ENCODE measurements around the gene NRAP.

NRAP gene

GRCh38 chr10:113666682-113667252 lies 2.9 kb upstream of the NRAP start:
- TF ChIP-seq CTCF (IDR thresholded peaks at IDR 0.05) = no peak
- H3K4me1 ChIP-seq (ENCODE audit: control insufficient read depth in 1 of 2, insufficient read depth in 1 of 2, low read depth in 1 of 2, low read length in 1 of 2) = peaks cover 0 to 2% of the 10 kb centered on the region in 2 experiments
- H3K27ac ChIP-seq = no peak overlapping the region
- H3K36me3 ChIP-seq = no peaks in the 10 kb centered on the region
- H3K4me3 ChIP-seq (ENCODE audit: low read depth in 1 of 2, low read length in 1 of 2) = no peak overlapping the region
- no peaks in the 10 kb centered on the region for H3K9me3 ChIP-seq
- H3K27me3 ChIP-seq = no peaks in the 10 kb centered on the region

- no peak for TF ChIP-seq CTCF (IDR thresholded peaks at IDR 0.05)
- H3K27me3 ChIP-seq = no peaks in the 10 kb centered on the region
- no peak overlapping the region for H3K27ac ChIP-seq
- H3K9me3 ChIP-seq = no peaks in the 10 kb centered on the region
- no peak overlapping the region for H3K4me3 ChIP-seq (ENCODE audit: low read depth in 1 of 2, low read length in 1 of 2)
- H3K36me3 ChIP-seq = no peaks in the 10 kb centered on the region
- H3K4me1 ChIP-seq (ENCODE audit: control insufficient read depth in 1 of 2, insufficient read depth in 1 of 2, low read depth in 1 of 2, low read length in 1 of 2) = peaks cover 0 to 2% of the 10 kb centered on the region in 2 experiments
Measured at GRCh38 chr10:113665806-113666354, 2.0 kb upstream of the NRAP start.

- no peak for TF ChIP-seq CTCF (IDR thresholded peaks at IDR 0.05)
- H3K4me3 ChIP-seq (ENCODE audit: low read depth in 1 of 2, low read length in 1 of 2) = no peak overlapping the region
- H3K27ac ChIP-seq = no peak overlapping the region
- no peaks in the 10 kb centered on the region for H3K27me3 ChIP-seq
- no peaks in the 10 kb centered on the region for H3K9me3 ChIP-seq
- H3K4me1 ChIP-seq (ENCODE audit: control insufficient read depth in 1 of 2, insufficient read depth in 1 of 2, low read depth in 1 of 2, low read length in 1 of 2) = peaks cover 0 to 2% of the 10 kb centered on the region in 2 experiments
- no peaks in the 10 kb centered on the region for H3K36me3 ChIP-seq
Measured at GRCh38 chr10:113665352-113665751, 1.5 kb upstream of the NRAP start.

GRCh38 chr10:113663142-113663541 lies 699 bp downstream of the NRAP start:
- Histone ChIP-seq H3K4me3 (ENCODE audit: low read depth in 1 of 2, low read length in 1 of 2) (no peak overlapping the region), H3K27ac (no peak overlapping the region), H3K27me3 (no peaks in the 10 kb centered on the region), H3K4me1 (ENCODE audit: control insufficient read depth in 1 of 2, insufficient read depth in 1 of 2, low read depth in 1 of 2, low read length in 1 of 2) (peaks cover 0 to 2% of the 10 kb centered on the region in 2 experiments), H3K36me3 (no peaks in the 10 kb centered on the region), H3K9me3 (no peaks in the 10 kb centered on the region)
- TF ChIP-seq CTCF (IDR thresholded peaks at IDR 0.05) = no peak

GRCh38 chr10:113661332-113661731 lies 2.5 kb downstream of the NRAP start:
- Histone ChIP-seq H3K4me1 (ENCODE audit: control insufficient read depth in 1 of 2, insufficient read depth in 1 of 2, low read depth in 1 of 2, low read length in 1 of 2) (no peaks in the 10 kb centered on the region), H3K36me3 (no peaks in the 10 kb centered on the region), H3K4me3 (ENCODE audit: low read depth in 1 of 2, low read length in 1 of 2) (no peak overlapping the region), H3K27ac (no peak overlapping the region), H3K27me3 (no peaks in the 10 kb centered on the region), H3K9me3 (no peaks in the 10 kb centered on the region)
- TF ChIP-seq CTCF (IDR thresholded peaks at IDR 0.05) = no peak

Measured in neutrophil (primary cell).